Hair follicular keratinocyte (primary cell): ENCODE results near the gene VEGFA. TPM values are rescaled to one million over a fixed set of nuclear protein-coding genes. Genes with fewer than 3 reads are reported as not detected.

Experiments used
- total RNA-seq: library from RNA; depleted of rRNA; stranded (reverse); fragments of >200 nt; gene quantifications from 2 replicates; pipeline ENCODE4 v1.2.3, GENCODE V29; 2015

The VEGFA gene
- total RNA-seq: 89.3 and 185 TPM in 2 replicates

DNA sequence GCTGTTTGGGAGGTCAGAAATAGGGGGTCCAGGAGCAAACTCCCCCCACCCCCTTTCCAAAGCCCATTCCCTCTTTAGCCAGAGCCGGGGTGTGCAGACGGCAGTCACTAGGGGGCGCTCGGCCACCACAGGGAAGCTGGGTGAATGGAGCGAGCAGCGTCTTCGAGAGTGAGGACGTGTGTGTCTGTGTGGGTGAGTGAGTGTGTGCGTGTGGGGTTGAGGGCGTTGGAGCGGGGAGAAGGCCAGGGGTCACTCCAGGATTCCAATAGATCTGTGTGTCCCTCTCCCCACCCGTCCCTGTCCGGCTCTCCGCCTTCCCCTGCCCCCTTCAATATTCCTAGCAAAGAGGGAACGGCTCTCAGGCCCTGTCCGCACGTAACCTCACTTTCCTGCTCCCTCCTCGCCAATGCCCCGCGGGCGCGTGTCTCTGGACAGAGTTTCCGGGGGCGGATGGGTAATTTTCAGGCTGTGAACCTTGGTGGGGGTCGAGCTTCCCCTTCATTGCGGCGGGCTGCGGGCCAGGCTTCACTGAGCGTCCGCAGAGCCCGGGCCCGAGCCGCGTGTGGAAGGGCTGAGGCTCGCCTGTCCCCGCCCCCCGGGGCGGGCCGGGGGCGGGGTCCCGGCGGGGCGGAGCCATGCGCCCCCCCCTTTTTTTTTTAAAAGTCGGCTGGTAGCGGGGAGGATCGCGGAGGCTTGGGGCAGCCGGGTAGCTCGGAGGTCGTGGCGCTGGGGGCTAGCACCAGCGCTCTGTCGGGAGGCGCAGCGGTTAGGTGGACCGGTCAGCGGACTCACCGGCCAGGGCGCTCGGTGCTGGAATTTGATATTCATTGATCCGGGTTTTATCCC lies at the start of gene VEGFA:
Gene VEGFA (plus strand): TSS at position 686 of the 846 bp plus-strand sequence.

Other genes starting within 250 kb of the VEGFA start
- 29.0 and 30.2 TPM in 2 replicates for gene XPO5, start 194.2 kb upstream of the VEGFA start, total RNA-seq
- 25.1 and 26.1 TPM in 2 replicates for gene POLH, start 194.0 kb upstream of the VEGFA start, total RNA-seq
- gene GTPBP2, start 140.9 kb upstream of the VEGFA start, total RNA-seq: 34.1 and 60.1 TPM in 2 replicates
- gene MAD2L1BP, start 134.4 kb upstream of the VEGFA start, total RNA-seq: 26.0 and 33.0 TPM in 2 replicates
- gene RSPH9, start 125.2 kb upstream of the VEGFA start, total RNA-seq: not detected in 2 replicates
- gene MRPS18A, start 82.4 kb upstream of the VEGFA start, total RNA-seq: 55.4 and 62.5 TPM in 2 replicates